Neural cell (in vitro differentiated cells): ENCODE results near the gene MUC15. TPM values are rescaled to one million over a fixed set of nuclear protein-coding genes. Genes with fewer than 3 reads are reported as not detected.

ENCODE experiments used
- H2AFZ ChIP-seq: fragments of 200-600, 300-800 bp; sonication (generic), shearing (Covaris generic); 2 replicates; pipeline ENCODE4 v1.6.0; 2014; ENCODE audit warnings: low read depth, mild to moderate bottlenecking, antibody characterized with exemption, low read length, moderate library complexity
- H3F3A ChIP-seq: fragments of 200-600 bp; shearing (Covaris generic); 2 replicates; pipeline ENCODE4 v1.6.1; 2016; ENCODE audit warnings: mild to moderate bottlenecking, moderate library complexity, mixed read lengths, antibody characterized with exemption, low read length; ENCODE audit not compliant: insufficient read depth, poor library complexity, severe bottlenecking
- H3K27ac ChIP-seq: fragments of 200-600, 300-800 bp; sonication (generic), shearing (Covaris generic); 2 replicates; pipeline ENCODE4 v1.5.1; 2014; ENCODE audit warnings: mild to moderate bottlenecking, low read length, moderate library complexity
- H3K27me3 ChIP-seq: fragments of 300-800, 200-600 bp; sonication (generic), shearing (Covaris generic); 2 replicates; pipeline ENCODE4 v1.6.0; 2014; ENCODE audit warnings: mild to moderate bottlenecking, low read depth, low read length, moderate library complexity; ENCODE audit not compliant: insufficient read depth
- H3K36me3 ChIP-seq: fragments of 300-800, 200-600 bp; sonication (generic), shearing (Covaris generic); 2 replicates; pipeline ENCODE4 v1.5.1; 2014; ENCODE audit warnings: mild to moderate bottlenecking, antibody characterized with exemption, low read length, moderate library complexity; ENCODE audit not compliant: insufficient read depth
- H3K4me2 ChIP-seq: fragments of 300-800, 200-600 bp; sonication (generic), shearing (Covaris generic); 2 replicates; pipeline ENCODE4 v1.6.0; 2014; ENCODE audit warnings: mild to moderate bottlenecking, low read length
- H3K4me3 ChIP-seq: fragments of 300-800, 200-600 bp; sonication (generic), shearing (Covaris generic); 2 replicates; pipeline ENCODE4 v1.5.1; 2014; ENCODE audit warnings: mild to moderate bottlenecking, low read length, moderate library complexity
- H3K79me2 ChIP-seq: fragments of 200-600 bp; shearing (Covaris generic); replicated peaks from 2 replicates; pipeline ENCODE4 v1.6.0; 2014; ENCODE audit warnings: mild to moderate bottlenecking, low read length, moderate library complexity; ENCODE audit not compliant: insufficient read depth
- H3K9ac ChIP-seq: fragments of 300-800, 200-600 bp; sonication (generic), shearing (Covaris generic); 2 replicates; pipeline ENCODE4 v1.6.1; 2016; ENCODE audit warnings: mild to moderate bottlenecking, low read length, mixed read lengths
- H3K9me2 ChIP-seq: fragments of 200-600 bp; shearing (Covaris generic); 2 replicates; pipeline ENCODE4 v1.6.1; 2016; ENCODE audit warnings: mild to moderate bottlenecking, low read length, mixed read lengths; ENCODE audit not compliant: insufficient read depth
- H3K9me3 ChIP-seq: fragments of 200-600, 300-800 bp; sonication (generic), shearing (Covaris generic); 2 replicates; pipeline ENCODE4 v1.6.1; 2016; ENCODE audit warnings: mild to moderate bottlenecking, mixed run types, low read length, moderate library complexity, mixed read lengths
- H4K20me1 ChIP-seq: fragments of 200-600 bp; shearing (Covaris generic); 2 replicates; pipeline ENCODE4 v1.6.1; 2016; ENCODE audit warnings: mild to moderate bottlenecking, mixed run types; ENCODE audit not compliant: insufficient read depth
- CTCF ChIP-seq: fragments of 450-650 bp; IDR thresholded peaks from 2 replicates; pipeline ENCODE4 v1.5.1; 2014; ENCODE audit warnings: antibody characterized with exemption, mild to moderate bottlenecking, moderate library complexity; ENCODE audit not compliant: poor library complexity, severe bottlenecking
- EP300 ChIP-seq: fragments of 450-650 bp; conservative IDR thresholded peaks from 2 replicates; pipeline ENCODE4 v1.6.1; 2014; ENCODE audit warnings: antibody characterized with exemption, mild to moderate bottlenecking, moderate library complexity; ENCODE audit not compliant: poor library complexity, severe bottlenecking
- EZH2 ChIP-seq: fragments of 200-600, 300-800 bp; shearing (Covaris generic), sonication (generic); IDR thresholded peaks from 2 replicates; pipeline ENCODE4 v1.6.1; 2014; ENCODE audit warnings: antibody characterized with exemption, low read length, borderline replicate concordance, mild to moderate bottlenecking; ENCODE audit not compliant: insufficient read depth, poor library complexity, severe bottlenecking
- MXI1 ChIP-seq: fragments of 450-650 bp; conservative IDR thresholded peaks from 2 replicates; pipeline ENCODE4 v1.6.1; 2014; ENCODE audit warnings: antibody characterized with exemption, mild to moderate bottlenecking; ENCODE audit not compliant: poor library complexity, severe bottlenecking
- POLR2AphosphoS5 ChIP-seq: IDR thresholded peaks from 2 replicates; pipeline ENCODE4 v1.6.1; 2012
- RAD21 ChIP-seq: fragments of 450-650 bp; conservative IDR thresholded peaks from 2 replicates; pipeline ENCODE4 v1.6.1; 2014; ENCODE audit warnings: antibody characterized with exemption, mild to moderate bottlenecking, moderate library complexity
- REST ChIP-seq: IDR thresholded peaks from 2 replicates; pipeline ENCODE4 v1.6.1; 2012; ENCODE audit warnings: borderline replicate concordance
- SMC3 ChIP-seq: fragments of 450-650 bp; conservative IDR thresholded peaks from 2 replicates; pipeline ENCODE4 v1.6.1; 2014; ENCODE audit warnings: antibody characterized with exemption, mild to moderate bottlenecking, moderate library complexity; ENCODE audit not compliant: poor library complexity
- TAF1 ChIP-seq: IDR thresholded peaks from 2 replicates; pipeline ENCODE4 v1.6.1; 2012; ENCODE audit warnings: low read depth
- polyA plus RNA-seq: library from polyadenylated mRNA; depleted of rRNA; stranded (reverse); fragments of >200 nt; gene quantifications from 2 replicates; pipeline ENCODE4 v1.2.3, GENCODE V29; 2014

The MUC15 gene
- polyA plus RNA-seq, 1 donor from 2014 or later, result not detected

DNA sequence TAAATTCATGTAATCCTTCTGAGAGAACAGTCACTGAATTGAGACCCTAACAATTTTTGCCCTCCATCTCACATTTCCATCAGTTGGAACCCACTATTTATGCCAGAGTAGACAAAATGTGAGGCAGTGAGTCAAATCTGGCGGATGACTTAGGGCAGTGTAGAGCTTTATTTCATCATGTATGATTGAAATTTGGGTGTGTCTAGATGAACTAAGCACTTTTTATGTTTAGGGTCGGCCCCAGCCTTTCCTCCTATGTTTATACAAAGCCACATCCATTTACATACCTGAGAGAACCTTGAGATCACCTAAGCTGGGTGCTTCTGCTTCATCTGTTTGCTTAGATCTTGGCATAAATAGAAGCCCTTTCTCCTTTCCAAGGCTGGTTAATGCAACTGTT, 15.0 kb upstream of the MUC15 start (continued):
- no peak for TF ChIP-seq POLR2AphosphoS5
- no peak for TF ChIP-seq EP300
- no peak for TF ChIP-seq SMC3

- Histone ChIP-seq H3K36me3 (no peaks in the 10 kb centered on the region), H3K4me3 (no peak overlapping the region), H3K27me3 (no peaks in the 10 kb centered on the region), H3F3A (no peaks in the 10 kb centered on the region), H3K9ac (no peak overlapping the region), H3K79me2 (no peaks in the 10 kb centered on the region), H3K9me3 (no peaks in the 10 kb centered on the region), H3K9me2 (no peaks in the 10 kb centered on the region), H2AFZ (no peak overlapping the region), H3K27ac (no peak overlapping the region), H4K20me1 (no peaks in the 10 kb centered on the region), H3K4me2 (no peak overlapping the region)
- TF ChIP-seq TAF1 (no peak), EZH2 (no peak), RAD21 (no peak), POLR2AphosphoS5 (no peak), REST (no peak), EP300 (no peak), CTCF (no peak), MXI1 (no peak), SMC3 (no peak)
These were observed 12.8 kb upstream of the MUC15 start for GRCh38 chr11:26584818-26585217.

- no peak overlapping the region for H3K9ac ChIP-seq
- no peaks in the 10 kb centered on the region for H3K9me2 ChIP-seq
- TF ChIP-seq RAD21 (no peak), TAF1 (no peak), SMC3 (no peak), REST (no peak), POLR2AphosphoS5 (no peak), CTCF (no peak), EP300 (no peak), EZH2 (no peak), MXI1 (no peak)
- H3F3A ChIP-seq, result no peaks in the 10 kb centered on the region
- no peaks in the 10 kb centered on the region for H3K27me3 ChIP-seq
- no peak overlapping the region for H3K4me3 ChIP-seq
- no peaks in the 10 kb centered on the region for H3K36me3 ChIP-seq
- no peaks in the 10 kb centered on the region for H4K20me1 ChIP-seq
- no peaks in the 10 kb centered on the region for H3K9me3 ChIP-seq
- H2AFZ ChIP-seq, result no peak overlapping the region
- H3K4me2 ChIP-seq, result no peak overlapping the region
- H3K79me2 ChIP-seq, result no peaks in the 10 kb centered on the region
- no peak overlapping the region for H3K27ac ChIP-seq
These were observed 11.5 kb upstream of the MUC15 start for GRCh38 chr11:26583550-26583949.
